WTC11 (cell line): Measurements from ENCODE around the gene KCNQ2.

Experiments
- ATF1 ChIP-seq: sonication (generic); formaldehyde crosslinking; IDR thresholded peaks from 2 replicates; pipeline ENCODE4 v1.8.1; 2023; ENCODE audit warnings: mild to moderate bottlenecking, moderate library complexity, missing genetic modification reagents
- NR2C2 ChIP-seq: sonication (generic); formaldehyde crosslinking; IDR thresholded peaks from 2 replicates; pipeline ENCODE4 v1.8.0; 2022; ENCODE audit warnings: mild to moderate bottlenecking, missing genetic modification reagents
- SMAD3 ChIP-seq: sonication (generic); formaldehyde crosslinking; IDR thresholded peaks from 2 replicates; pipeline ENCODE4 v1.8.0; 2022; ENCODE audit warnings: missing genetic modification reagents, mild to moderate bottlenecking, borderline replicate concordance
- TF ChIP-seq, protein P1 (sequence below): sonication (generic); formaldehyde crosslinking; conservative IDR thresholded peaks from 2 replicates; pipeline ENCODE4 v1.8.1; 2022; ENCODE audit warnings: mild to moderate bottlenecking, missing genetic modification reagents
- TF ChIP-seq, protein P2 (sequence below): sonication (generic); formaldehyde crosslinking; IDR thresholded peaks from 2 replicates; pipeline ENCODE4 v1.8.0; 2022; ENCODE audit warnings: missing genetic modification reagents
- TF ChIP-seq, protein P3 (sequence below): fragments of 250-450 bp; sonication (Bioruptor Pico); IDR thresholded peaks from 2 replicates; pipeline ENCODE4 v1.9.0; 2021; ENCODE audit warnings: moderate library complexity, mild to moderate bottlenecking, inconsistent platforms, borderline replicate concordance

DNA sequence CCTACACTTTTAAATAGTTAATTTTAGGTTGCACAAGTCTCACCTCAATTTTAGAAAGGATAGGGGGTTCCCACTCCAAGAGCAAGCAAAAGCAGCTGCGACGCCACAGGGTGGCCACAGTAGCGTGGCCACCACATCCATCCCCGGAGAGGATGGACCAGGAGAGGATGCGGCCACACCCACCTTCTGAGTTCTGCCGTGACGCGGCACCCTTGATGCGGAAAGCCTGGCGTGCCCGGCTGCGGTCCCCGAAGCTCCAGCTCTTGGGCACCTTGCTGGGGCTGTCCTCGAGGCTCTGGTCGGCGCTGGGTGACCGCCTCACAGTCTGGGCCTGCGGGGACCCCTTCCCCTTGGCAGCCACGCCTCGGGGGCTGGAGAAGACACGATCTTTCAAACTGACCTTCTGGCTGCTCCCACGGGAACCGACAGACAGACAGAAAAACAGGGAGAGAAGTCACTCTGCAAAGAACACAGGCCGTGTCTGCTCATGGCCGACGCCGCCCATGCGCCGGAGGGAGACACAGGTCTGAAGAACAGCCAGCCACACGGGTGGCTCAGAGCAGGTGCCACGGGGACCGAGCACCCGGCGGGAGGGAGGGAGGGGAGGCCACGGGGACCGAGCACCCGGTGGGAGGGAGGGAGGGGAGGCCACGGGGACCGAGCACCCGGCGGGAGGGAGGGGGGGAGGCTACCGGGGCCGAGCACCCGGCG is 57.6 kb downstream of the KCNQ2 start:
- TF ChIP-seq SMAD3 (CRISPR knock-in tag) (no peak), NR2C2 (CRISPR knock-in tag) (no peak), ATF1 (no peak)
- TF ChIP-seq, protein P1, sequence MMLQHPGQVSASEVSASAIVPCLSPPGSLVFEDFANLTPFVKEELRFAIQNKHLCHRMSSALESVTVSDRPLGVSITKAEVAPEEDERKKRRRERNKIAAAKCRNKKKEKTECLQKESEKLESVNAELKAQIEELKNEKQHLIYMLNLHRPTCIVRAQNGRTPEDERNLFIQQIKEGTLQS (CRISPR knock-in tag), result no peak
- TF ChIP-seq, protein P2, sequence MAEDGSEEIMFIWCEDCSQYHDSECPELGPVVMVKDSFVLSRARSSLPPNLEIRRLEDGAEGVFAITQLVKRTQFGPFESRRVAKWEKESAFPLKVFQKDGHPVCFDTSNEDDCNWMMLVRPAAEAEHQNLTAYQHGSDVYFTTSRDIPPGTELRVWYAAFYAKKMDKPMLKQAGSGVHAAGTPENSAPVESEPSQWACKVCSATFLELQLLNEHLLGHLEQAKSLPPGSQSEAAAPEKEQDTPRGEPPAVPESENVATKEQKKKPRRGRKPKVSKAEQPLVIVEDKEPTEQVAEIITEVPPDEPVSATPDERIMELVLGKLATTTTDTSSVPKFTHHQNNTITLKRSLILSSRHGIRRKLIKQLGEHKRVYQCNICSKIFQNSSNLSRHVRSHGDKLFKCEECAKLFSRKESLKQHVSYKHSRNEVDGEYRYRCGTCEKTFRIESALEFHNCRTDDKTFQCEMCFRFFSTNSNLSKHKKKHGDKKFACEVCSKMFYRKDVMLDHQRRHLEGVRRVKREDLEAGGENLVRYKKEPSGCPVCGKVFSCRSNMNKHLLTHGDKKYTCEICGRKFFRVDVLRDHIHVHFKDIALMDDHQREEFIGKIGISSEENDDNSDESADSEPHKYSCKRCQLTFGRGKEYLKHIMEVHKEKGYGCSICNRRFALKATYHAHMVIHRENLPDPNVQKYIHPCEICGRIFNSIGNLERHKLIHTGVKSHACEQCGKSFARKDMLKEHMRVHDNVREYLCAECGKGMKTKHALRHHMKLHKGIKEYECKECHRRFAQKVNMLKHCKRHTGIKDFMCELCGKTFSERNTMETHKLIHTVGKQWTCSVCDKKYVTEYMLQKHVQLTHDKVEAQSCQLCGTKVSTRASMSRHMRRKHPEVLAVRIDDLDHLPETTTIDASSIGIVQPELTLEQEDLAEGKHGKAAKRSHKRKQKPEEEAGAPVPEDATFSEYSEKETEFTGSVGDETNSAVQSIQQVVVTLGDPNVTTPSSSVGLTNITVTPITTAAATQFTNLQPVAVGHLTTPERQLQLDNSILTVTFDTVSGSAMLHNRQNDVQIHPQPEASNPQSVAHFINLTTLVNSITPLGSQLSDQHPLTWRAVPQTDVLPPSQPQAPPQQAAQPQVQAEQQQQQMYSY (CRISPR knock-in tag), result no peak
- TF ChIP-seq, protein P3, sequence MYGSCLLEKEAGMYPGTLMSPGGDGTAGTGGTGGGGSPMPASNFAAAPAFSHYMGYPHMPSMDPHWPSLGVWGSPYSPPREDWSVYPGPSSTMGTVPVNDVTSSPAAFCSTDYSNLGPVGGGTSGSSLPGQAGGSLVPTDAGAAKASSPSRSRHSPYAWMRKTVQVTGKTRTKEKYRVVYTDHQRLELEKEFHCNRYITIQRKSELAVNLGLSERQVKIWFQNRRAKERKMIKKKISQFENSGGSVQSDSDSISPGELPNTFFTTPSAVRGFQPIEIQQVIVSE (CRISPR knock-in tag), result no peak
